Spleen (tissue), 7 donors: ENCODE results near the gene PRTN3.

ENCODE experiments used
- POLR2A ChIP-seq, 3 donors: fragments of 450-650 bp; IDR thresholded peaks; one replicate each; pipeline ENCODE4 v1.5.1; 2017; ENCODE audit warnings: antibody characterized with exemption in 3 of 3, mild to moderate bottlenecking in 1 of 3
- POLR2AphosphoS5 ChIP-seq, 3 donors: sonication (generic); formaldehyde crosslinking; IDR thresholded peaks; one replicate each; pipeline ENCODE4 v1.5.1; 2017; ENCODE audit warnings: antibody characterized with exemption in 3 of 3
- TF ChIP-seq, protein P1 (sequence below), 11 experiments: fragments of 200-600 bp in 7 of 11; fragments of 450-650 bp in 4 of 11; sonication (generic) in 4 of 11; IDR thresholded peaks in 8 of 11; conservative IDR thresholded peaks in 3 of 11; 1 replicate in 7 of 11; 2 replicates in 4 of 11; pipeline versions ENCODE4 v1.4.0 to v1.8.0; 2016 to 2021; ENCODE audit warnings: antibody characterized with exemption in 11 of 11, inconsistent platforms in 4 of 11, mild to moderate bottlenecking in 1 of 11
- donor health status: DM: no; HTN: no; CAD: no; lungs with moderate emphysema.
- donor health status: DM: no; HTN: no; CAD: no.
- donor health status: DM: no; HTN: no; CAD: no.

DNA sequence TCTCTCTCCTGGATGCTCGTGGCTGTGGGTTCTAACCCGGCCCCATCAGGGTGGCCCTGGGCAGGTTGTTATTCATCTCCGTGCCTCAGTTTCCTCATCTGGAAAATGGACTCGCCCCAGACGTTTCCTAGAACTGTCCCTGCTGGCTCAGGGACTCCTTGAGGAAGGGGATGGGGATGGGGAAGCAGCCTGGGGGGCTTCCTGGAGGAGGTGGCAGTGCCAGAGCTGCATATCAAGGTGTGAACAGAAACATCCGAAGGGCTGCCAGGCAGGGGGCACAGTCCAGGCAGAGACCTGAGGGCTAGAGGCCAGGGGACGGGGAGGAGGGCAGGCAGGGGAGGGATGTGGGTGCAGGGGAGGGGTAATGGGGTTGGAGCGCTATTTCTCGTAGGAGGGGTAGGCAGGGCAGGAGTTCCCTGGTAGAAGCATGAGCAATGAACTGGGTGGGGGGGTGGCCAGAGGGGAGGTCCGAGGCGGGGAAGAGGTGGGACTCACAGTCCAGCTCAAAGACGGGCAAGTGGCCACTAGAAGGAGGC is 7.7 kb downstream of the PRTN3 start:
- TF ChIP-seq POLR2AphosphoS5 (IDR thresholded peaks at IDR 0.05) (no peak), POLR2A (IDR thresholded peaks at IDR 0.05) (no peak)
- TF ChIP-seq, protein P1, sequence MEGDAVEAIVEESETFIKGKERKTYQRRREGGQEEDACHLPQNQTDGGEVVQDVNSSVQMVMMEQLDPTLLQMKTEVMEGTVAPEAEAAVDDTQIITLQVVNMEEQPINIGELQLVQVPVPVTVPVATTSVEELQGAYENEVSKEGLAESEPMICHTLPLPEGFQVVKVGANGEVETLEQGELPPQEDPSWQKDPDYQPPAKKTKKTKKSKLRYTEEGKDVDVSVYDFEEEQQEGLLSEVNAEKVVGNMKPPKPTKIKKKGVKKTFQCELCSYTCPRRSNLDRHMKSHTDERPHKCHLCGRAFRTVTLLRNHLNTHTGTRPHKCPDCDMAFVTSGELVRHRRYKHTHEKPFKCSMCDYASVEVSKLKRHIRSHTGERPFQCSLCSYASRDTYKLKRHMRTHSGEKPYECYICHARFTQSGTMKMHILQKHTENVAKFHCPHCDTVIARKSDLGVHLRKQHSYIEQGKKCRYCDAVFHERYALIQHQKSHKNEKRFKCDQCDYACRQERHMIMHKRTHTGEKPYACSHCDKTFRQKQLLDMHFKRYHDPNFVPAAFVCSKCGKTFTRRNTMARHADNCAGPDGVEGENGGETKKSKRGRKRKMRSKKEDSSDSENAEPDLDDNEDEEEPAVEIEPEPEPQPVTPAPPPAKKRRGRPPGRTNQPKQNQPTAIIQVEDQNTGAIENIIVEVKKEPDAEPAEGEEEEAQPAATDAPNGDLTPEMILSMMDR (IDR thresholded peaks at IDR 0.05 in 8 of 11, conservative IDR thresholded peaks at IDR 0.05 in 3 of 11): no peak
